NCI-H446 treated with DMSO at 0.1 percent for 48 hours (cell line): ENCODE data around the gene SBNO1.
"Not testable (repeated sequence)": the region's sequence is repeated elsewhere in the genome, so short reads cannot be mapped to it uniquely, and the experiment has no call there.

Experiments
- DNase-seq: peaks from one replicate; lab custom pipeline; 2025; lab: John Stamatoyannopoulos, UW

Gene SBNO1

DNA sequence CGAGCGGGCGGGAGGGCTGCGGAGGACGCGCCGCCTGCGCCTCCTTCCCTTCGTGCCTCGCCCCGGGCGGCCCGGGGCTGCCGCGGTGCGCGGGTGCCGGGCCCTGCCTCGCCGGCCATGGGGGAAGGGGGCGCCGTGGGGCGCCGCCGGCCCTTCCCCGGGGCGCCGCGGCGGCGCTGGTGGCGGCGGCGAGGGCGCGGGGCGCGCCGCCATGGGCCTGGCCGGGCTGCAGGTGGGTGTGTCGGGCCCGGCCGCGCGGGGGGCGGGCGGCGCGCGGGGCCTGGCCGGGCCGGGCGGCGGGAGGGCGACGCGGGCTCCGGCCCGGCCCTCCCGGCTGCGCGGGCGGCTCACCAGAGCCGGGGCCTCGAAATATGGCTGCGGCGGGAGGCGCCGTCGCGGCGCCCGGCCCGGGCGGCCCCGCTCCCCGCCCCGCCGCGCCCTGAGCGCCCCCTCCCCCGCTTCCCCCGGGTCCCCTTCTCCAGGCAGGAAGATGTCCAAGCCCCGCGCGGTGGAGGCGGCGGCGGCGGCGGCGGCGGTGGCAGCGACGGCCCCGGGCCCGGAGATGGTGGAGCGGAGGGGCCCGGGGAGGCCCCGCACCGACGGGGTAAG, 24.4 kb upstream of the SBNO1 start:
- no peak for DNase-seq

- DNase-seq = peak; percentile 41
These were observed 23.7 kb upstream of the SBNO1 start for GRCh38 chr12:123388177-123388950.

GRCh38 chr12:123387508-123388176, 23.0 kb upstream of the SBNO1 start:
- DNase-seq = no peak

- not testable (repeated sequence) for DNase-seq
These were observed 20.9 kb upstream of the SBNO1 start for GRCh38 chr12:123385536-123385935.

DNA sequence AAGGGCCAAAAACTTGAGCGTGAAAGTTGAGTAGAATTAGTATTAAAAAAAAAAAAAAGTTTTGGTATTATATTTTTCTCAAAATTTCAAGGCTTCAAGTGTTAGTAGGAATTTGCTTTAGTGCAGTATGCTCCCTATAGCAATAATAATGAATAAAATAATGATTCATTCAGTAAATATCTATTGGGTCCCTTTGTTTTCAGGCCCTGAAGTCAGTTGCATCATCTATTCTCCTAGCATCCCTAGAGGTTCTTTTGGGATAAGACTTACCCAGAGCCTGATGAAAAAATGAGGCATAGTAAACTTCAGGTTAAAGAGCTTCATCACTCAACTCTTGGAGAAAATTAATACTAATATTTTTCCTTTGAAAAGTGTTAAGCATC, 20.3 kb upstream of the SBNO1 start:
- DNase-seq = no peak

DNA sequence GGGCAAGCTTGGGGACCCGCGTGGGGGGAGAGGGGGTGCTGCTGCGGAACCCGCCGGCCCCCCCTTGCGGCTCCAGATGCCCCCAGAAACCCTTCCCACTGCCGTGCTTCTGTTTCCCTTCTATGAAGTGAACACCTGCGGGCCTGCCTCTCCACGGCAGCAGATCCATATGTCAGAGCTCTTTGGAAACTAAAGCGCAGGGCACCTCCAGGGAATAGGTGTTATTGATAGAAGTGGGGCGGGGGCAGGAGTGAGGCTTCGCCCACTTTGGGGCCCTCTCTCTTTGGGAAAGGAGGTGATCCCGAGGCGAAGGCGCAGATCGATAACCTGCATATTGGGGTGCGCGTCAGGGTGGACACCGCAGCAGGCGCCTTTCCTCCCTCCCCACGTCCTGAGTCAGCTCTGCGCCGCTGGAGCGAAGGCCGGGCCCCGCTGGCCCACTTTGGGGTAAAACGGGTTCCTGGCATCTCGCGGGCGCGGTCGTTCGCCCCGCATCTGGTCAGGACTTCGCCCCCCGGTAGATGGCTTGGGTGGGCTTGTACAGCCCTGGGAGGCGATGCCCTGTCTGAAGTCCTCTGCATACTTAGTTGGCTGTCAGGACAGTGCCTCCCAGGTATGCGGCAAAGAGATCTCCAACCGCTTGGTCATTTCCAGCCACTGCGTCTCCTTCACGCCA, 19.8 kb upstream of the SBNO1 start:
- no peak for DNase-seq

- no peak for DNase-seq
These were observed 18.0 kb upstream of the SBNO1 start for GRCh38 chr12:123382684-123383083.

DNA sequence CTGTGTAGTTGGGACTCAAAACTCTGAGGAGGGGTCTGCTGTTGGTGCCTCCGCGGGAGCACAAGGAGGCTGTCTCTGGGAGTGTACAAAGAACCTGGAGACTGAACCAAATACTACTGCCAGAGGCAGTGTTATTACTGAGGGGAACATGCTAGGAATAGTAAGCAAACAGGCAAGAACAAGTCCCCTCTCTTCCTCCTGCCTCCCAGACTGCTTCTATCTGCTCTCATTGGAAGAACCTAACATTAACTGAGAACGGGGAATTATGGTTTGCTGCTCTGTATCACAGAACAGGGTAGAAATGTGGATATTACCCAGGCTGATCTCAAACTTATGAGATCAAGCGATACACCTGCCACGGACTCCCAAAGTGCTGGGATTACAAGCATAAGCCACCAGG, 14.7 kb upstream of the SBNO1 start:
- DNase-seq = no peak

- not testable (repeated sequence) for DNase-seq
These were observed 7.8 kb upstream of the SBNO1 start for GRCh38 chr12:123372415-123372814.

DNA sequence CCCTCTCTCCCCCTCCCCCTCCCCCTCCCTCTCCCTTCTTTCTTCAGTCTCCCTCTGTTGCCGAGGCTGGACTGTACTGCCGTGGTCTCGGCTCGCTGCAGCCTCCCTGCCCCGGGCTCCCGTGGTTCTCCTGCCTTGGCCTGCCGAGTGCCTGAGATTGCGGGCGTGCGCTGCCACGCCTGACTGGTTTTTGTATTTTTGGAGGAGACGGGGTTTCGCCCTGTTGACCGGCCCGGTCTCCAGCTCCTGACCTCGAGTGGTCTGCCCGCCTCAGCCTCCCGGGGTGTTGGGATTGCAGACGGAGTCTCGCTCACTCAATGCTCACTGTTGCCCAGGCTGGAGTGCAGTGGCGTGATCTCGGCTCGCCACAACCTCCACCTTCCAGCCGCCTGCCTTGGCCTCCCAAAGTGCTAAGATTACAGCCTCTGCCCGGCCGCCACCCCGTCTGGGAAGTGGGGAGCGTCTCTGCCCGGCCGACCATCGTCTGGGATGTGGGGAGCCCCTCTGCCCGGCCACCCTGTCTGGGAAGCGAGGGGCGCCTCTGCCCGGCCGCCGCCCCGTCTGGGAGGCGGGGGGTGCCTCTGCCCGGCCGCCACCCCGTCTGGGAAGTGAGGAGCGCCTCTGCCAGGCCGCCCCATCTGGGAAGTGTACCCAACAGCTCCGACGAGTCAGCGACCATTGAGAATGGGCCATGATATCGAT, 7.2 kb upstream of the SBNO1 start:
- DNase-seq = not testable (repeated sequence)

DNA sequence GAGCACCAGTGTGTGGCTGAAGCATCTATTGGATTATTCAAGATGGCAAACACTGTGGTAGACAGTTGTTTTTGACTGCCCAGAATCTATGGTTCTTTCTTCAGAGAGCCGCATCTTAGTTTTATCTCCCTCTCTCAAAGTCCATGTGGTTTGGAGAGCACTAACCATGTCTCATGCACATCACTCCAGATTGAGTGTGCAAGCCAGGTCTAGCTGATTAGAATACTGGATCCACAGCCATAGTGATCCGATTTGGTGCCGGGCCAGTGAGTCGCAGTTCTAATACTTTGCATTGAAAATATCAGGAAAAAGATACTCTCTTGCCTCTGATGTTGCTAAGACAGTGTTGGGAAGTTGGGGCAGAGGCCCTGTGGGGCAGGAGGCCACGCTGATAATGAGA, 4.6 kb upstream of the SBNO1 start:
- DNase-seq = no peak

DNA sequence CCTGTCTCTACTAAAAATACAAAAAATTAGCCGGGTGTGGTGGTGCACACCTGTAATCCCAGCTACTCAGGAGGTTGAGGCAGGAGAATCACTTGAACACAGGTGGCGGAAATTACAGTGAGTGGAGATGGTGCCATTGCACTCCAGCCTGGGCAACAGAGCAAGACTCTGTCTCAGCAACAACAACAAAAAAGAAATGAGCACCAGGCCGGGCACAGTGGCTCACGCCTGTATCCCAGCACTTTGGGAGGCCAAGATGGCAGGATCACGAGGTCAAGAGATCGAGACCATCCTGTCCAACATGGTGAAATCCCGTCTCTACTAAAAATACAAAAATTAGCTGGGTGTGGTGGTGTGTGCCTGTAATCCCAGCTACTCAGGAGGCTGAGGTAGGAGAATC, 3.8 kb upstream of the SBNO1 start:
- DNase-seq = not testable (repeated sequence)

DNA sequence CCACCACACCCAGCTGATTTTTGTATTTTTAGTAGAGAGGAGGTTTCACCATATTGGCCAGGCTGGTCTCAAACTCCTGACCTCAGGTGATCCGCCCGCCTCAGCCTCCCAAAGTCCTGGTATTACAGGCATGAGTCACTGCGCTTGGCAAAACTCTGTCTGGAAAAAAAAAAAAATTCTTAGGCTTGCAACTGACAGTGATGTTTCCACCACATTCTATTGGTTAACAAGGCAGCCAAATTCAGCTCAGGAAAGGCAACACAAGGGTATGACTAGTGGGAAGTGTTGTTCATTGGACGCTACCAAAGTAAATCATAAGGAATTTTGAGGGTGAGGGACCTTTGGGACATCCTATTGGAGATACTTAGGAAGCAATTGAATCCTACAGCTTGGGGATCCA, 2.9 kb upstream of the SBNO1 start:
- no peak for DNase-seq

- DNase-seq = peak; percentile 97
These were observed 624 bp upstream of the SBNO1 start for GRCh38 chr12:123365025-123365917.

DNA sequence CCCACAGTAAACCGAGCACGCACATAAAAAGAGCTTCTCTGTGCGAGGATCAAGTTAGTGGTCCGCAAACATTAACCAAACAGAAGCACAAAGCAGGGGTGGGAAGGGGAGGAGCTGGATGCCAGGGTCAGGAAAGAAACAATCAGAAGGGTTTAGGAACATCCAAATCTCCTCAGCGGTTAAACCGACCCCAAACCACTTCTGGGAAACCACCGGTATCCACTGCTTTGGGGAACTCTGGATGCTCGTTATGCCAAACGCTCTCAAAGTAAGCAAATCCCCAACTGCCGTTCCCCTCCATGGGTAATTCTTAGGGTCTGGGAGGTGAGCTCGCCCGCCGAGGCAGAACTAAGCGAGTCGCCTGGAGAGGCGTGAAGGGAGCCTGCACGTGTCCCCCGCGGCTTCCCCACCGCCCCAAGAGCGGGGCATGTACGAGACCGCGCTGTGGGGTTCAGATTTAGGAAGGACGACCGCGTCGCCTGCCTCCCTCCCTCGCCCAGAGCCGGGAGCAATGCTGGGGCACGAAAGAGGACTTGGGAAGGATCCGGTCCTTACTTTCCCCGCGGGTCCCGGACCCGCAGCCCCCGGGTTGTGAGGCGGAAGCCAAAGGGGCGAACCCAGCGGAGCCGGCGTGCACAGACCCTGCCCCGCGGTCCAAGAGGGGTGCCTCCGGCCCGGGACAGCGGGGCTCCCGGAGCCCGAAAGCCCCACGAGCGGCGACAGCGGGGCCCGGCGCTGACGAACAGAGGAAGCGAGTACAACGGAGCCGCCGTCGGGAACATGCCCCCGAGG, 711 bp downstream of the SBNO1 start:
- no peak for DNase-seq

DNA sequence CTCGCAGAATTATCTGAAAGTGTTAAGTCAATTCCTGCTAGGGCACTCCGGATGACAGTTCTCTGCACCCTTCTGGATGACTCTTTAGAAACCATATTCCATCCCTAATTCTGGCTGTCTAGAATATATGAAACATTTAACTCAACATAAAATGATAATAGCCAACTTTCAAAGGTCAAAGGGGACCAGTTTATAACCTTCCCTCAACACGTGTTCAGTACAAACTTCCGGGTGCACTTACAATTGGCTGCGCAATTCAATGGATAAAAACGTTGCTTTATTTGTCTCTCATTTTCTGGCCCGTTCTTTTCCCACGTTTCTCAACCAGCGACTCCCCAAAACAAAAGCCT, 1.3 kb downstream of the SBNO1 start:
- DNase-seq = no peak

- no peak for DNase-seq
These were observed 6.6 kb downstream of the SBNO1 start for GRCh38 chr12:123358035-123358434.

- no peak for DNase-seq
These were observed 8.4 kb downstream of the SBNO1 start for GRCh38 chr12:123356159-123356670.

- no peak for DNase-seq
These were observed 10.0 kb downstream of the SBNO1 start for GRCh38 chr12:123354600-123354999.

GRCh38 chr12:123351349-123351748, 13.3 kb downstream of the SBNO1 start:
- DNase-seq = no peak
